B cell (primary cell): Measurements from ENCODE around the gene ULBP2. TPM values are rescaled to one million over a fixed set of nuclear protein-coding genes. Genes with fewer than 3 reads are reported as not detected.

Source experiments
- ATAC-seq: fragments of 200-7000 bp; cut with Tn5 transposase; one replicate; pipeline ENCODE4 v1.10.0; 2021; ENCODE audit warnings: low read depth, mild to moderate bottlenecking, moderate number of reproducible peaks, moderate library complexity
- CTCF ChIA-PET: fragments of 350-600 bp; sonication (Branson Sonifier 250); formaldehyde crosslinking; loops from one replicate; lab custom pipeline; 2021; ENCODE audit warnings: antibody characterized with exemption, inconsistent platforms; lab: Charles Lee
- POLR2A ChIA-PET: fragments of 350-600 bp; sonication (Branson Sonifier 250); formaldehyde crosslinking; loops from one replicate; lab custom pipeline; 2021; ENCODE audit warnings: antibody characterized with exemption; lab: Charles Lee
- DNase-seq: peaks from one replicate; pipeline ENCODE4 v3.0.0; 2013
- H2AFZ ChIP-seq: 2 replicates; pipeline ENCODE4 v1.6.1; 2012; ENCODE audit warnings: mild to moderate bottlenecking, low read depth, low read length; ENCODE audit not compliant: insufficient read depth, poor library complexity, severe bottlenecking
- H3K27ac ChIP-seq, 2 donors: 1 replicate in 1 of 2; 2 replicates in 1 of 2; pipeline ENCODE4 v1.5.1; 2012 to 2013; ENCODE audit warnings: low read length in 2 of 2, mild to moderate bottlenecking in 2 of 2, moderate library complexity in 1 of 2
- H3K27me3 ChIP-seq, 4 experiments: fragments of 200-600 bp in 1 of 4; sonication (generic) in 1 of 4; replicated peaks in 1 of 4; 1 replicate in 2 of 4; 2 replicates in 2 of 4; pipeline versions ENCODE4 v1.6.1 to v1.7.0; 2013 to 2016; ENCODE audit warnings: low read length in 3 of 4, mild to moderate bottlenecking in 2 of 4, mixed read lengths in 1 of 4, moderate library complexity in 1 of 4; ENCODE audit not compliant: insufficient read depth in 4 of 4, control insufficient read depth in 3 of 4; ENCODE audit errors: control extremely low read depth in 1 of 4
- H3K36me3 ChIP-seq, 2 experiments: replicated peaks in 1 of 2; 1 replicate in 1 of 2; 2 replicates in 1 of 2; pipeline versions ENCODE4 v1.6.1 to v1.7.1; 2013; ENCODE audit warnings: low read length in 1 of 2; ENCODE audit not compliant: insufficient read depth in 2 of 2, control insufficient read depth in 1 of 2; ENCODE audit errors: control extremely low read depth in 1 of 2, extremely low read depth in 1 of 2
- H3K4me1 ChIP-seq, 2 donors: fragments of 200-600 bp in 1 of 2; sonication (generic) in 1 of 2; 1 replicate in 1 of 2; 2 replicates in 1 of 2; pipeline versions ENCODE4 v1.5.1 to v1.6.1; 2013 to 2017; ENCODE audit warnings: low read length in 2 of 2; ENCODE audit not compliant: control insufficient read depth in 2 of 2, insufficient read depth in 2 of 2
- H3K4me2 ChIP-seq: replicated peaks from 2 replicates; pipeline ENCODE3; 2012; ENCODE audit warnings: mild to moderate bottlenecking, low read depth, low read length; ENCODE audit not compliant: poor library complexity, severe bottlenecking
- H3K4me3 ChIP-seq, 5 experiments: fragments of 200-600 bp in 1 of 5; sonication (generic) in 1 of 5; 1 replicate in 3 of 5; 2 replicates in 2 of 5; pipeline versions ENCODE4 v1.5.1 to v1.7.0; 2011 to 2016; ENCODE audit warnings: low read length in 4 of 5, mild to moderate bottlenecking in 4 of 5, low read depth in 2 of 5, control low read depth in 1 of 5, moderate library complexity in 1 of 5; ENCODE audit not compliant: insufficient read depth in 1 of 5; ENCODE audit errors: control extremely low read depth in 1 of 5, extremely low read depth in 1 of 5
- H3K79me2 ChIP-seq: fragments of 200-600 bp; sonication (generic); one replicate; pipeline ENCODE4 v1.6.0; 2016; ENCODE audit warnings: low read length; ENCODE audit not compliant: control insufficient read depth, insufficient read depth
- H3K9ac ChIP-seq: fragments of 200-600 bp; sonication (generic); 2 replicates; pipeline ENCODE4 v1.6.1; 2017; ENCODE audit warnings: mild to moderate bottlenecking, low read length, moderate library complexity
- H3K9me3 ChIP-seq, 3 donors: one replicate each; pipeline versions ENCODE4 v1.6.1 to v1.7.1; 2013; ENCODE audit warnings: low read length in 2 of 3; ENCODE audit not compliant: control insufficient read depth in 2 of 3, insufficient read depth in 1 of 3; ENCODE audit errors: control extremely low read depth in 1 of 3
- H4K20me1 ChIP-seq: 2 replicates; pipeline ENCODE4 v1.6.0; 2012; ENCODE audit warnings: mild to moderate bottlenecking, low read length; ENCODE audit not compliant: insufficient read depth, control insufficient read depth, poor library complexity, severe bottlenecking
- H3K27ac Mint-ChIP-seq: one replicate; pipeline ENCODE4 v1.8.0; 2021; ENCODE audit warnings: mixed read lengths
- H3K27me3 Mint-ChIP-seq: one replicate; pipeline ENCODE4 v1.8.0; 2021; ENCODE audit warnings: mixed read lengths
- H3K4me1 Mint-ChIP-seq: one replicate; pipeline ENCODE4 v1.8.0; 2021; ENCODE audit warnings: mixed read lengths
- H3K4me3 Mint-ChIP-seq: one replicate; pipeline ENCODE4 v1.8.0; 2021; ENCODE audit warnings: mixed read lengths
- H3K9me3 Mint-ChIP-seq: one replicate; pipeline ENCODE4 v1.8.0; 2022; ENCODE audit warnings: mixed read lengths; ENCODE audit not compliant: insufficient read depth
- EZH2 ChIP-seq: IDR thresholded peaks from 2 replicates; pipeline ENCODE4 v1.6.1; 2012; ENCODE audit warnings: borderline replicate concordance, low read depth, mild to moderate bottlenecking, moderate library complexity, low read length; ENCODE audit not compliant: insufficient read depth, poor library complexity, severe bottlenecking
- WGBS: methylation state at CpG from one replicate; pipeline ENCODE4 v1.1.5; 2013; ENCODE audit warnings: missing lambda C conversion rate; ENCODE audit not compliant: insufficient coverage; 5-methylcytosine and 5-hydroxymethylcytosine counted together
- intact Hi-C: fragments of 100-400 bp; cut with micrococcal nuclease; formaldehyde crosslinking; loops from one replicate; pipeline ENCODE4 v1.10.0; 2022
- polyA minus RNA-seq: library from RNA; depleted of rRNA, polyadenylated mRNA; stranded (reverse); fragments of >200 nt; gene quantifications from 2 replicates; pipeline ENCODE4 v1.2.3, GENCODE V29; 2012
- polyA plus RNA-seq: library from polyadenylated mRNA; depleted of rRNA; stranded (reverse); fragments of >200 nt; gene quantifications from 2 replicates; pipeline ENCODE4 v1.2.3, GENCODE V29; 2012
- total RNA-seq, 2 donors: library from RNA; stranded (reverse); fragments of 120-200 nt in 1 of 2; gene quantifications; 1 replicate in 1 of 2; 2 replicates in 1 of 2; pipeline versions ENCODE4 v1.2.3 to v1.2.4, GENCODE V29; 2013 to 2022
- TF ChIP-seq, protein P1 (sequence below): fragments of 200-600 bp; IDR thresholded peaks from one replicate; pipeline ENCODE4 v1.8.0; 2022; ENCODE audit warnings: antibody characterized with exemption, mild to moderate bottlenecking

ULBP2 gene, protein sequence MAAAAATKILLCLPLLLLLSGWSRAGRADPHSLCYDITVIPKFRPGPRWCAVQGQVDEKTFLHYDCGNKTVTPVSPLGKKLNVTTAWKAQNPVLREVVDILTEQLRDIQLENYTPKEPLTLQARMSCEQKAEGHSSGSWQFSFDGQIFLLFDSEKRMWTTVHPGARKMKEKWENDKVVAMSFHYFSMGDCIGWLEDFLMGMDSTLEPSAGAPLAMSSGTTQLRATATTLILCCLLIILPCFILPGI
- not detected in 2 replicates for total RNA-seq
- 0.05 TPM for total RNA-seq (2013)
- polyA plus RNA-seq = 0.31 and 1.6 TPM in 2 replicates
- 0.34 and 0.43 TPM in 2 replicates for polyA minus RNA-seq

DNA sequence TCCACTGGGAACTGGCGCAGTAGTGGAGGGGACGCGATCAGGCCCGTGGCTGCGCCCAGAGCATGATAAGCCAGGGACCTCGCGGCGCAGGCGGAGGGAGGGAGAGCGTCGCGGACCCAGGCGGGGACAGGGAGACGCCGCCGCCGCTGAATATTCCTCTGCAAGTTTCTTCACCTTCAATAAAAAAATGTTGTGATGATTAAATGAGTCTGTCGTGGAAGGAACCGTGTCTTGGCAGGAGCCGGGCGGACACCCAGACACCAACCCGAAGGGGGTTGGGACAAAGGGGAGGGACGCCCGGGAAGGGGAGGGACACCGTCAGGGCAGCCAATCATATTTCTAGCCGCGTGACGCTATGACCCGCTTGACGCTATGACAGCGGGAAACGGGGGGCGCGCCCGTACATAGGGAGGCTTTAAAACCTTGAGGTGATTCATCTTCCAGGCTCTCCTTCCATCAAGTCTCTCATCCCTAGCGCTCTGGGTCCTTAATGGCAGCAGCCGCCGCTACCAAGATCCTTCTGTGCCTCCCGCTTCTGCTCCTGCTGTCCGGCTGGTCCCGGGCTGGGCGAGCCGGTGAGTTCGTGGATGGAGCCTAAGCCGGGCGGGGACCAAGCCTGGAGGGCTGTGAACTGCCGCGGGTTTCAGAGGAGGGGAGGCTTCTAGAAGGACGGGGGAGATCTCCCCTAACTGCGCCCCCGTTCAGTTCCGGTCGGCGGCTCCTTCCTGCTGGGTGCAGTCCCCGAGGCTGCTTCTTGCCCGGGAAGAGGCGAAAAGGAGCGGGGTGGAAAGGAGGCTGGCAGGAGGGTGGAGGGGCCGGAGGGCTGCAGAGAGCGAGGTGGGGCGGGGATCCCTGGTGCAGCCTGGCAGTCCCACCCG, at the start of gene ULBP2:
Gene ULBP2 (plus strand): TSS at position 432 of the 878 bp plus-strand sequence. CDS start 59 bp downstream, at position 491.
- Histone ChIP-seq H3K27me3 (peaks cover 2 to 60% (median 40%) of the 10 kb centered on the region in 4 experiments), H3K9me3 (peaks cover 0 to 33% (median 0%) of the 10 kb centered on the region in 3 donors), H3K4me1 (peaks cover 43 to 46% of the 10 kb centered on the region in 2 donors), H4K20me1 (no peaks in the 10 kb centered on the region), H2AFZ (peak within 1 kb of the TSS; percentile 72), H3K9ac (peak within 1 kb of the TSS; percentile 74), H3K79me2 (no peaks in the 10 kb centered on the region), H3K27ac (no peak within 1 kb of the TSS), H3K4me2 (peak within 1 kb of the TSS; percentile 98), H3K36me3 (no peaks in the 10 kb centered on the region), H3K4me3 (peak within 1 kb of the TSS in 4 of 5 experiments; percentile 38 to 72 (median 52))
- no peaks in the 10 kb centered on the region for H3K9me3 Mint-ChIP-seq
- peak within 1 kb of the TSS; percentile 85 for H3K27ac Mint-ChIP-seq
- ChIA-PET CTCF (interaction anchor here (1.9 kb wide), 1 partner anchor 75 kb away, joined by 6 read pairs; no protein-coding TSS in a partner anchor), POLR2A (no interaction called here)
- TF ChIP-seq, protein P1, sequence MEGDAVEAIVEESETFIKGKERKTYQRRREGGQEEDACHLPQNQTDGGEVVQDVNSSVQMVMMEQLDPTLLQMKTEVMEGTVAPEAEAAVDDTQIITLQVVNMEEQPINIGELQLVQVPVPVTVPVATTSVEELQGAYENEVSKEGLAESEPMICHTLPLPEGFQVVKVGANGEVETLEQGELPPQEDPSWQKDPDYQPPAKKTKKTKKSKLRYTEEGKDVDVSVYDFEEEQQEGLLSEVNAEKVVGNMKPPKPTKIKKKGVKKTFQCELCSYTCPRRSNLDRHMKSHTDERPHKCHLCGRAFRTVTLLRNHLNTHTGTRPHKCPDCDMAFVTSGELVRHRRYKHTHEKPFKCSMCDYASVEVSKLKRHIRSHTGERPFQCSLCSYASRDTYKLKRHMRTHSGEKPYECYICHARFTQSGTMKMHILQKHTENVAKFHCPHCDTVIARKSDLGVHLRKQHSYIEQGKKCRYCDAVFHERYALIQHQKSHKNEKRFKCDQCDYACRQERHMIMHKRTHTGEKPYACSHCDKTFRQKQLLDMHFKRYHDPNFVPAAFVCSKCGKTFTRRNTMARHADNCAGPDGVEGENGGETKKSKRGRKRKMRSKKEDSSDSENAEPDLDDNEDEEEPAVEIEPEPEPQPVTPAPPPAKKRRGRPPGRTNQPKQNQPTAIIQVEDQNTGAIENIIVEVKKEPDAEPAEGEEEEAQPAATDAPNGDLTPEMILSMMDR = no peak
- TF ChIP-seq EZH2 = no peak
- intact Hi-C loops = no loop called here
- ATAC-seq = peak; percentile 72
- WGBS = 2% methylated on average over 47 of the region's 62 CpGs
- H3K27me3 Mint-ChIP-seq = peaks cover 56% of the 10 kb centered on the region
- H3K4me3 Mint-ChIP-seq = peak within 1 kb of the TSS; percentile 95
- peak; percentile 90 for DNase-seq
- peaks cover 43% of the 10 kb centered on the region for H3K4me1 Mint-ChIP-seq
